GM12878 (cell line): ENCODE data around the gene CFAP300. TPM values are rescaled to one million over a fixed set of nuclear protein-coding genes. Genes with fewer than 3 reads are reported as not detected.

Experiments
- ATAC-seq: fragments of 200-7000 bp; cut with Tn5 transposase; 3 replicates; pipeline ENCODE4 v1.9.1; 2020; ENCODE audit warnings: mild to moderate bottlenecking, moderate library complexity
- BruUV-seq: library from RNA; stranded (reverse); fragments of 400-500 nt; replicated peaks from 2 replicates; lab custom pipeline; 2021; lab: Mats Ljungman, UMichigan
- CTCF ChIA-PET: fragments of 300-600 bp; sonication (Branson Sonifier 250); formaldehyde crosslinking; extraction: SDS; loops from one replicate; lab custom pipeline; 2021; ENCODE audit warnings: inconsistent platforms; lab: Yijun Ruan, JAX
- POLR2A ChIA-PET: fragments of 350-600 bp; formaldehyde crosslinking; extraction: SDS; loops from one replicate; lab custom pipeline; 2021; ENCODE audit warnings: inconsistent platforms; lab: Charles Lee
- RAD21 ChIA-PET: fragments of 300-600 bp; sonication (Branson Sonifier 250); formaldehyde crosslinking; loops from one replicate; lab custom pipeline; 2023; ENCODE audit warnings: antibody characterized with exemption; ENCODE audit not compliant: unreplicated experiment; lab: Charles Lee
- SMC1A ChIA-PET: fragments of 300-600 bp; sonication (Branson Sonifier 250); formaldehyde crosslinking; loops from one replicate; lab custom pipeline; 2023; ENCODE audit not compliant: unreplicated experiment, uncharacterized antibody; lab: Charles Lee
- DNase-seq: peaks from one replicate; pipeline ENCODE4 v3.0.0-alpha.2; 2011; ENCODE audit warnings: low read depth, low spot score
- FAIRE-seq: peaks from 3 replicates; lab custom pipeline; 2011; peaks lifted over from hg19 to GRCh38; lab: Jason Lieb, UNC
- H2AFZ ChIP-seq: 2 replicates; pipeline ENCODE4 v1.6.0; 2011; ENCODE audit warnings: low read depth, low read length, control low read depth; ENCODE audit not compliant: control insufficient read depth
- H3K27ac ChIP-seq: 2 replicates; pipeline ENCODE4 v1.5.1; 2011; ENCODE audit warnings: control low read depth; ENCODE audit not compliant: control insufficient read depth, insufficient read depth
- H3K27me3 ChIP-seq, 2 experiments: replicated peaks in 1 of 2; 2 replicates each; pipeline versions ENCODE4 v1.6.0 to v1.6.1; 2011; ENCODE audit warnings: low read length in 1 of 2; ENCODE audit not compliant: control insufficient read depth in 2 of 2, insufficient read depth in 2 of 2
- H3K36me3 ChIP-seq, 2 experiments: 2 replicates each; pipeline ENCODE4 v1.5.1; 2011; ENCODE audit warnings: low read length in 1 of 2; ENCODE audit not compliant: control insufficient read depth in 2 of 2, insufficient read depth in 2 of 2
- H3K4me1 ChIP-seq: 2 replicates; pipeline ENCODE4 v1.6.1; 2011; ENCODE audit warnings: mild to moderate bottlenecking, low read length, moderate library complexity, mixed read lengths; ENCODE audit not compliant: control insufficient read depth, insufficient read depth
- H3K4me2 ChIP-seq: 2 replicates; pipeline ENCODE4 v1.6.0; 2011; ENCODE audit warnings: control low read depth; ENCODE audit not compliant: control insufficient read depth, insufficient read depth
- H3K4me3 ChIP-seq: fragments of 200-600 bp; sonication (generic); 2 replicates; pipeline ENCODE4 v1.5.1; 2016
- H3K79me2 ChIP-seq: 2 replicates; pipeline ENCODE4 v1.6.0; 2011; ENCODE audit warnings: low read length; ENCODE audit not compliant: control insufficient read depth, insufficient read depth
- H3K9ac ChIP-seq: 2 replicates; pipeline ENCODE4 v1.8.0; 2011; ENCODE audit warnings: low read length, control low read depth, mixed read lengths; ENCODE audit not compliant: control insufficient read depth, insufficient read depth
- H3K9me3 ChIP-seq: replicated peaks from 3 replicates; pipeline ENCODE4 v1.5.1; 2011; ENCODE audit warnings: mild to moderate bottlenecking, low read length; ENCODE audit not compliant: control insufficient read depth, insufficient read depth
- H4K20me1 ChIP-seq: 2 replicates; pipeline ENCODE4 v1.6.0; 2011; ENCODE audit not compliant: control insufficient read depth, insufficient read depth
- ETV6 ChIP-seq, 2 experiments: fragments of 450-650 bp in 1 of 2; IDR thresholded peaks in 1 of 2; conservative IDR thresholded peaks in 1 of 2; 2 replicates each; pipeline ENCODE4 v1.6.1; 2014; ENCODE audit warnings: antibody characterized with exemption in 1 of 2, borderline replicate concordance in 1 of 2, low read depth in 1 of 2, mild to moderate bottlenecking in 1 of 2, moderate library complexity in 1 of 2
- JUND ChIP-seq: IDR thresholded peaks from 2 replicates; pipeline ENCODE4 v1.6.1; 2012; ENCODE audit warnings: low read depth, mild to moderate bottlenecking, low read length, improper control_type of control experiment, moderate library complexity
- MXI1 ChIP-seq: fragments of 150-350 bp; IDR thresholded peaks from 2 replicates; pipeline ENCODE4 v1.6.1; 2011; ENCODE audit warnings: low read depth, mild to moderate bottlenecking, inconsistent platforms, low read length, improper control_type of control experiment
- NFYA ChIP-seq: IDR thresholded peaks from 2 replicates; pipeline ENCODE4 v1.6.1; 2011; ENCODE audit warnings: low read depth, mild to moderate bottlenecking, low read length, improper control_type of control experiment, borderline replicate concordance
- NKRF ChIP-seq: fragments of 450-650 bp; conservative IDR thresholded peaks from 2 replicates; pipeline ENCODE4 v1.6.1; 2017; ENCODE audit warnings: mild to moderate bottlenecking, moderate library complexity
- PAX8 ChIP-seq: fragments of 450-650 bp; IDR thresholded peaks from 2 replicates; pipeline ENCODE4 v1.6.1; 2017; ENCODE audit warnings: mild to moderate bottlenecking, moderate library complexity
- SIX5 ChIP-seq: IDR thresholded peaks from 2 replicates; pipeline ENCODE4 v1.6.1; 2011; ENCODE audit warnings: mild to moderate bottlenecking, low read depth, low read length, moderate library complexity; ENCODE audit not compliant: severe bottlenecking
- USF2 ChIP-seq: IDR thresholded peaks from 2 replicates; pipeline ENCODE4 v1.6.1; 2011; ENCODE audit warnings: low read depth, low read length, improper control_type of control experiment, borderline replicate concordance
- ZBTB4 ChIP-seq: fragments of 450-650 bp; formaldehyde crosslinking; IDR thresholded peaks from 2 replicates; pipeline ENCODE4 v1.4.0; 2022; ENCODE audit warnings: mild to moderate bottlenecking, moderate library complexity
- ZNF274 ChIP-seq: IDR thresholded peaks from one replicate; pipeline ENCODE4 v1.8.0; 2011; ENCODE audit not compliant: insufficient read length, insufficient read depth
- ZNF687 ChIP-seq: fragments of 450-650 bp; IDR thresholded peaks from 2 replicates; pipeline ENCODE4 v1.6.1; 2017; ENCODE audit warnings: mild to moderate bottlenecking, moderate library complexity
- WGBS: methylation state at CpG from one replicate; pipeline ENCODE4 v1.1.6; 2016; ENCODE audit warnings: low lambda C conversion rate; ENCODE audit not compliant: insufficient replicate concordance, insufficient coverage; ENCODE audit errors: missing lambda C conversion rate; 5-methylcytosine and 5-hydroxymethylcytosine counted together
- in situ Hi-C: fragments of 300-500 bp; cut with MboI; formaldehyde crosslinking; loops from 9 replicates; pipeline ENCODE4 v1.14.3; 2018; ENCODE audit warnings: mixed read lengths
- intact Hi-C: fragments of 100-400 bp; cut with micrococcal nuclease; formaldehyde crosslinking; loops from one replicate; pipeline ENCODE4 v1.14.2; 2022; ENCODE audit not compliant: unreplicated experiment
- polyA plus RNA-seq, 11 experiments: library from polyadenylated mRNA; depleted of rRNA in 4 of 11; unstranded in 6 of 11; stranded (reverse) in 5 of 11; fragments of >200 nt; fragmentation: Nextera tagmentation in 4 of 11; fragmentation: Illumina TruSeq in 1 of 11; extraction: Ambion mirVana in 4 of 11; extraction: Trizol in 1 of 11; gene quantifications; 1 replicate in 1 of 11; 2 replicates in 10 of 11; pipeline versions ENCODE4 v1.2.1 to v1.2.3, GENCODE V29; 2011 to 2016; ENCODE audit warnings: inconsistent platforms in 2 of 11, missing spikeins in 2 of 11, low read depth in 1 of 11
- total RNA-seq, 4 experiments: library from RNA; depleted of rRNA in 3 of 4; stranded (reverse); fragments of >200 nt in 3 of 4; fragmentation: Illumina TruSeq in 1 of 4; extraction: Trizol in 1 of 4; gene quantifications; 2 replicates each; pipeline versions ENCODE4 v1.2.1 to v1.2.3, GENCODE V29; 2013 to 2021

Gene CFAP300
- total and polyA plus RNA-seq, 10 of the 15 experiments (the other 5 are each of a cell fraction or from before 2014, with no cell fraction given), result not detected

GRCh38 chr11:102071497-102072472 lies 24.5 kb downstream of the CFAP300 start:
- H2AFZ ChIP-seq, result no peak overlapping the region
- no peaks in the 10 kb centered on the region for H3K4me1 ChIP-seq
- H3K9me3 ChIP-seq, result no peaks in the 10 kb centered on the region; the same call in 2 of the 3 replicates
- H3K4me2 ChIP-seq, result no peak overlapping the region
- 0% methylated on average over 1 of the region's 1 CpG for WGBS
- DNase-seq, result no peak
- ATAC-seq, result no peak
- H3K27me3 ChIP-seq, result no peaks in the 10 kb centered on the region
- H3K4me3 ChIP-seq, result no peak overlapping the region
- no peak overlapping the region for H3K27ac ChIP-seq
- BruUV-seq, result no TSS peak
- FAIRE-seq, result no peak
- H3K79me2 ChIP-seq, result no peaks in the 10 kb centered on the region
- TF ChIP-seq NFYA (no peak), ZNF274 (no peak), JUND (no peak), SIX5 (no peak), MXI1 (no peak), ZBTB4 (CRISPR knock-in tag) (no peak), ETV6 (conservative IDR thresholded peaks at IDR 0.05 in 1 of 2, IDR thresholded peaks at IDR 0.05 in 1 of 2; ENCODE audit: borderline replicate concordance in 1 of 2, low read depth in 1 of 2) (no peak), ZNF687 (no peak), NKRF (no peak), USF2 (no peak), PAX8 (no peak)
- in situ Hi-C loops, result no loop called here
- ChIA-PET POLR2A (no interaction called here), CTCF (no interaction called here), SMC1A (no interaction called here), RAD21 (no interaction called here)
- intact Hi-C loops, result no loop called here
- H3K9ac ChIP-seq, result no peak overlapping the region
- H4K20me1 ChIP-seq, result no peaks in the 10 kb centered on the region
- H3K36me3 ChIP-seq, result no peaks in the 10 kb centered on the region
